ENCODE measurements around the gene USP49. TPM values are rescaled to one million over a fixed set of nuclear protein-coding genes. Genes with fewer than 3 reads are reported as not detected.

Gene USP49
- total RNA-seq, 1 experiment from 2014 or later = 2.3 TPM

DNA sequence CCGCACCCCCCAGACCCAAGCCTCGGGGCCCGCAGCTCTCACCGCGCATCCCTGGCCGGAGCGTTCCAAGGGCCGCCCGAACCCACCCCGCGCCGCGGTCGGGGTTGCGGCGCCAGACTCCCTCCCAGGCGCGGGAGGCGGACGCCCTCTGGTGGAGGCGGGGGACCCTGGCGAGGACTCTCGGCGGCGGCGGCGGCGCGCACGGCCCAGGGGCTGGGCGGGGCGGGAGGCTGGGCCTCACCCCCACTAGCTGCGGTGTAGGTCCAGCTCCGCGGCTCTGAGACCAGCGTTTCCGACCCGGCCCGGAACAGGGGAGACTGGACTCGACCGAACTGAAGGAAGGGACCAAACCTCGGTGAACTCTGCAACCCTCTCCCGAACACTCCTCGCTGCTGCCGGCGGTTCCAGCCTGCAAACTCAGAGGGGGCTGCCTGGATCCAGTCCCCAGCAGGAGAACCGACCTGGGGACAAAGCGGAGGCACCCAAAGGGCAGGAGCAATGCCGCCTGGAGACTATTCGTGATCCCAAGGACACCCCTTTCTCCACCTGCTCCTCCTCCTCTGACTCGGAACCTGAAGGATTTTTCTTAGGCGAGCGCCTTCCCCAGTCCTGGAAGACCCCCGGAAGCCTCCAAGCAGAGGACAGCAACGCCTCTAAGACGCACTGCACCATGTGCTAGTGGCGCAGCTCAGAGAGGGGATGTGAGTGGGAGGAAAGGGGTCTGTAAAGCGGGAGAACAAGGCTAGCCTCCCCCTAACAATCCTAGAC is 108.5 kb downstream of the USP49 start:
- peaks cover 21% of the 10 kb centered on the region for H3K79me2 ChIP-seq (ENCODE audit: low read length)
- intact Hi-C loops (cut with micrococcal nuclease) = loop anchor here (1.0 to 10.0 kb wide), 5 partner anchors 52 to 438 kb away; partner anchors contain the start of genes BYSL, MED20 and TFEB
- peak overlapping the region; percentile 94 for H3K4me2 ChIP-seq (ENCODE audit: low read length)
- BruUV-seq (replicated peaks) = TSS peak; percentile 87
- DNase-seq = peak; percentile 85
- no peaks in the 10 kb centered on the region for H3K9me2 ChIP-seq (replicated peaks; ENCODE audit: low read length)
- peaks cover 18% of the 10 kb centered on the region for H3K4me1 ChIP-seq (ENCODE audit: insufficient read depth, low read length)
- TF ChIP-seq, protein P1, sequence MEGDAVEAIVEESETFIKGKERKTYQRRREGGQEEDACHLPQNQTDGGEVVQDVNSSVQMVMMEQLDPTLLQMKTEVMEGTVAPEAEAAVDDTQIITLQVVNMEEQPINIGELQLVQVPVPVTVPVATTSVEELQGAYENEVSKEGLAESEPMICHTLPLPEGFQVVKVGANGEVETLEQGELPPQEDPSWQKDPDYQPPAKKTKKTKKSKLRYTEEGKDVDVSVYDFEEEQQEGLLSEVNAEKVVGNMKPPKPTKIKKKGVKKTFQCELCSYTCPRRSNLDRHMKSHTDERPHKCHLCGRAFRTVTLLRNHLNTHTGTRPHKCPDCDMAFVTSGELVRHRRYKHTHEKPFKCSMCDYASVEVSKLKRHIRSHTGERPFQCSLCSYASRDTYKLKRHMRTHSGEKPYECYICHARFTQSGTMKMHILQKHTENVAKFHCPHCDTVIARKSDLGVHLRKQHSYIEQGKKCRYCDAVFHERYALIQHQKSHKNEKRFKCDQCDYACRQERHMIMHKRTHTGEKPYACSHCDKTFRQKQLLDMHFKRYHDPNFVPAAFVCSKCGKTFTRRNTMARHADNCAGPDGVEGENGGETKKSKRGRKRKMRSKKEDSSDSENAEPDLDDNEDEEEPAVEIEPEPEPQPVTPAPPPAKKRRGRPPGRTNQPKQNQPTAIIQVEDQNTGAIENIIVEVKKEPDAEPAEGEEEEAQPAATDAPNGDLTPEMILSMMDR (conservative IDR thresholded peaks at IDR 0.05; ENCODE audit: low read depth, low read length) = peak; percentile 62
- no peak for TF ChIP-seq EZH2 (IDR thresholded peaks at IDR 0.05; ENCODE audit: low read length, unreplicated experiment)
- H2AFZ ChIP-seq (ENCODE audit: low read length) = peak overlapping the region; percentile 90
- CTCF ChIA-PET = interaction anchor here (0.5 to 1.2 kb wide), 6 partner anchors 53 to 665 kb away, joined by 3 to 6 read pairs (median 3); partner anchors contain the start of genes BYSL, MED20 and TRERF1
- H3K9ac ChIP-seq (ENCODE audit: low read length) = peak overlapping the region; percentile 96
- no peaks in the 10 kb centered on the region for H4K20me1 ChIP-seq (ENCODE audit: low read length)
- peak; percentile 83 for ATAC-seq
- no peaks in the 10 kb centered on the region for H3F3A ChIP-seq (ENCODE audit: low read length, unreplicated experiment)
- POLR2A ChIA-PET (ENCODE audit: unreplicated experiment) = interaction anchor here (0.6 kb wide), 1 partner anchor 110 kb away, joined by 3 read pairs; no protein-coding TSS in a partner anchor
- H3K27me3 ChIP-seq (ENCODE audit: low read length) = no peaks in the 10 kb centered on the region
- H3K9me3 ChIP-seq (ENCODE audit: low read length) = no peaks in the 10 kb centered on the region
- H3K4me3 ChIP-seq (ENCODE audit: low read length) = peak overlapping the region; percentile 89
- peaks cover 25% of the 10 kb centered on the region for H3K36me3 ChIP-seq (ENCODE audit: low read depth, low read length)
- H3K27ac ChIP-seq (ENCODE audit: low read length) = peak overlapping the region; percentile 51

DNA sequence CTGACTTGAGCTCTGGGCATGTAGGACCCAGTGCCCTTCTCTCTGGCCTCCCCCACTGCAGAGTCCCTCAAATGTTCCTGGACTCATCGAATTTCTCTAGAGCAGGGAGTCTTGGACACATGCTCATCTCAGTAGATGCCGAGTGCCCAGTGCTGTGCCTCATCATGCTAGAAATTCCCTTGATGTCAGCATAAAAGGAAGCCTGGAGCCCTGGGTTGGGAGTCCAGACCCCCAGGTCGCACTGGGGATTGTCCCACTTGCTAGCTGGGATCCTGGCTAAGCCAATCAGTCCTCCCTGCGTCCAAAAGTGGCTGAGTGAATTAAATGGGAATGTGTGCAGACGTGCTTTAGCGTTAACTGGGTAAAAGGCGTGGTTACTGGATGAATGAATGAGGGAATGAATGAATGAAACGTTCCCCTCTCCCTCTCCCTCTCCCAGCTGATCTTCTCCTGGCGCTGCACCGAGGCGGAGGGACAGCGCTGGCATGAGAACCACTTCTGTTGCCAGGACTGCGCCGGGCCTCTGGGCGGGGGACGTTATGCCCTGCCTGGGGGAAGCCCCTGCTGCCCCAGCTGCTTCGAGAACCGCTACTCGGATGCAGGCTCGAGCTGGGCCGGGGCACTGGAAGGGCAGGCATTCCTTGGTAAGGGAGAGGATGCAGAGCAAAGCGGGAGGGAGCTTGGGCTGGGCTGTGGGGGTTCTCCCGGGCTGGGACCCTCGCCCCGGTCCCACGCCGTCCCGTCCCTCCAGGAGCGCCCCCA is 109.3 kb downstream of the USP49 start:
- H3K9me3 ChIP-seq (ENCODE audit: low read length) = no peaks in the 10 kb centered on the region
- H3K4me1 ChIP-seq (ENCODE audit: insufficient read depth, low read length) = peaks cover 26% of the 10 kb centered on the region
- H3K4me3 ChIP-seq (ENCODE audit: low read length) = peak overlapping the region; percentile 89
- CTCF ChIA-PET = interaction anchor here (0.6 to 1.2 kb wide), 3 partner anchors 52 to 149 kb away, joined by 3 to 6 read pairs (median 4); partner anchors contain the start of genes BYSL and MED20
- no peak for TF ChIP-seq EZH2 (IDR thresholded peaks at IDR 0.05; ENCODE audit: low read length, unreplicated experiment)
- no peak for TF ChIP-seq EZH2phosphoT487 (IDR thresholded peaks at IDR 0.05; ENCODE audit: borderline replicate concordance, low read length)
- TF ChIP-seq, protein P1 (conservative IDR thresholded peaks at IDR 0.05; ENCODE audit: low read depth, low read length) = no peak
- H3K4me2 ChIP-seq (ENCODE audit: low read length) = peak overlapping the region; percentile 94
- DNase-seq (no peak), ATAC-seq (peak; percentile 5)
- BruUV-seq (replicated peaks) = no TSS peak
- H2AFZ ChIP-seq (ENCODE audit: low read length) = peak overlapping the region; percentile 67
- H3K36me3 ChIP-seq (ENCODE audit: low read depth, low read length) = peaks cover 20% of the 10 kb centered on the region
- peaks cover 21% of the 10 kb centered on the region for H3K79me2 ChIP-seq (ENCODE audit: low read length)
- no peak overlapping the region for H3K27ac ChIP-seq (ENCODE audit: low read length)
- H3K27me3 ChIP-seq (ENCODE audit: low read length) = no peaks in the 10 kb centered on the region
- POLR2A ChIA-PET (ENCODE audit: unreplicated experiment) = interaction anchor here (0.6 kb wide), 1 partner anchor 110 kb away, joined by 3 read pairs; no protein-coding TSS in a partner anchor
- intact Hi-C loops (cut with micrococcal nuclease) = loop anchor here (2.0 to 10.0 kb wide), 4 partner anchors 51 to 439 kb away; partner anchors contain the start of gene TFEB
- H3K9ac ChIP-seq (ENCODE audit: low read length) = peak overlapping the region; percentile 96
- no peaks in the 10 kb centered on the region for H3K9me2 ChIP-seq (replicated peaks; ENCODE audit: low read length)
- H4K20me1 ChIP-seq (ENCODE audit: low read length) = no peaks in the 10 kb centered on the region
- no peaks in the 10 kb centered on the region for H3F3A ChIP-seq (ENCODE audit: low read length, unreplicated experiment)

Data from PC-3 (cell line).